ENCODE data around the gene CERK. TPM values are rescaled to one million over a fixed set of nuclear protein-coding genes. Genes with fewer than 3 reads are reported as not detected.

CERK gene
- total RNA-seq, 1 experiment from 2014 or later = 11.6 TPM

- Mint-ChIP-seq H3K27ac (ENCODE audit: low read depth, unreplicated experiment) (no peak overlapping the region), H3K36me3 (ENCODE audit: insufficient read depth, unreplicated experiment) (peaks cover 11% of the 10 kb centered on the region), H3K4me1 (ENCODE audit: insufficient read depth, unreplicated experiment) (peaks cover 22% of the 10 kb centered on the region), H3K4me3 (ENCODE audit: unreplicated experiment) (no peak overlapping the region), H3K9me3 (ENCODE audit: unreplicated experiment) (no peaks in the 10 kb centered on the region), H3K27me3 (ENCODE audit: insufficient read depth, unreplicated experiment) (no peaks in the 10 kb centered on the region)
- TF ChIP-seq CTCF (IDR thresholded peaks at IDR 0.05; ENCODE audit: unreplicated experiment) = no peak
- ChIA-PET CTCF (interaction anchor here (0.8 kb wide), 1 partner anchor 170 kb away, joined by 4 read pairs; no protein-coding TSS in a partner anchor), POLR2A (no interaction called here)
- no TSS peak for BruUV-seq (replicated peaks)
- no peak for DNase-seq (ENCODE audit: unreplicated experiment)
- intact Hi-C loops (cut with micrococcal nuclease) = loop anchor here (5.0 kb wide), 1 partner anchor 100 kb away; no protein-coding TSS in a partner anchor
Measured at GRCh38 chr22:46662226-46662625, 75.8 kb downstream of the CERK start.

GRCh38 chr22:46661221-46661851, 76.7 kb downstream of the CERK start:
- no TSS peak for BruUV-seq (replicated peaks)
- peaks cover 22% of the 10 kb centered on the region for H3K4me1 Mint-ChIP-seq (ENCODE audit: insufficient read depth, unreplicated experiment)
- H3K9me3 Mint-ChIP-seq (ENCODE audit: unreplicated experiment) = no peaks in the 10 kb centered on the region
- ChIA-PET CTCF (interaction anchor here (1.6 kb wide), 1 partner anchor 98 kb away, joined by 6 read pairs; no protein-coding TSS in a partner anchor), POLR2A (interaction anchor here (0.6 to 0.8 kb wide), 2 partner anchors 8 to 123 kb away, joined by 3 to 6 read pairs; no protein-coding TSS in a partner anchor)
- peaks cover 11% of the 10 kb centered on the region for H3K36me3 Mint-ChIP-seq (ENCODE audit: insufficient read depth, unreplicated experiment)
- H3K27me3 Mint-ChIP-seq (ENCODE audit: insufficient read depth, unreplicated experiment) = no peaks in the 10 kb centered on the region
- TF ChIP-seq CTCF (IDR thresholded peaks at IDR 0.05; ENCODE audit: unreplicated experiment) = no peak
- H3K4me3 Mint-ChIP-seq (ENCODE audit: unreplicated experiment) = no peak overlapping the region
- DNase-seq (ENCODE audit: unreplicated experiment) = peak; percentile 91
- H3K27ac Mint-ChIP-seq (ENCODE audit: low read depth, unreplicated experiment) = peak overlapping the region; percentile 61
- intact Hi-C loops (cut with micrococcal nuclease) = loop anchor here (5.0 kb wide), 1 partner anchor 99 kb away; no protein-coding TSS in a partner anchor

- TF ChIP-seq CTCF (IDR thresholded peaks at IDR 0.05; ENCODE audit: unreplicated experiment) = no peak
- H3K27me3 Mint-ChIP-seq (ENCODE audit: insufficient read depth, unreplicated experiment) = no peaks in the 10 kb centered on the region
- H3K27ac Mint-ChIP-seq (ENCODE audit: low read depth, unreplicated experiment) = peak overlapping the region; percentile 61
- H3K9me3 Mint-ChIP-seq (ENCODE audit: unreplicated experiment) = no peaks in the 10 kb centered on the region
- no peak overlapping the region for H3K4me3 Mint-ChIP-seq (ENCODE audit: unreplicated experiment)
- ChIA-PET POLR2A (interaction anchor here (0.6 to 0.8 kb wide), 3 partner anchors 8 to 122 kb away, joined by 3 to 6 read pairs (median 3); no protein-coding TSS in a partner anchor), CTCF (interaction anchor here (1.6 kb wide), 1 partner anchor 97 kb away, joined by 6 read pairs; no protein-coding TSS in a partner anchor)
- intact Hi-C loops (cut with micrococcal nuclease) = loop anchor here (5.0 kb wide), 1 partner anchor 98 kb away; no protein-coding TSS in a partner anchor
- BruUV-seq (replicated peaks) = no TSS peak
- peaks cover 22% of the 10 kb centered on the region for H3K4me1 Mint-ChIP-seq (ENCODE audit: insufficient read depth, unreplicated experiment)
- DNase-seq (ENCODE audit: unreplicated experiment) = peak; percentile 58
- peaks cover 11% of the 10 kb centered on the region for H3K36me3 Mint-ChIP-seq (ENCODE audit: insufficient read depth, unreplicated experiment)
Measured at GRCh38 chr22:46660604-46661201, 77.3 kb downstream of the CERK start.

GRCh38 chr22:46659791-46660186, 78.3 kb downstream of the CERK start:
- intact Hi-C loops (cut with micrococcal nuclease) = loop anchor here (5.0 kb wide), 1 partner anchor 97 kb away; no protein-coding TSS in a partner anchor
- H3K27ac Mint-ChIP-seq (ENCODE audit: low read depth, unreplicated experiment) = no peak overlapping the region
- TF ChIP-seq CTCF (IDR thresholded peaks at IDR 0.05; ENCODE audit: unreplicated experiment) = no peak
- BruUV-seq (replicated peaks) = no TSS peak
- no peak for DNase-seq (ENCODE audit: unreplicated experiment)
- no peaks in the 10 kb centered on the region for H3K27me3 Mint-ChIP-seq (ENCODE audit: insufficient read depth, unreplicated experiment)
- H3K4me3 Mint-ChIP-seq (ENCODE audit: unreplicated experiment) = no peak overlapping the region
- ChIA-PET CTCF (interaction anchor here (0.5 to 1.6 kb wide), 3 partner anchors 59 to 113 kb away, joined by 3 to 6 read pairs (median 5); no protein-coding TSS in a partner anchor), POLR2A (interaction anchor here (0.6 kb wide), 1 partner anchor 94 kb away, joined by 3 read pairs; no protein-coding TSS in a partner anchor)
- H3K36me3 Mint-ChIP-seq (ENCODE audit: insufficient read depth, unreplicated experiment) = peaks cover 11% of the 10 kb centered on the region
- no peaks in the 10 kb centered on the region for H3K9me3 Mint-ChIP-seq (ENCODE audit: unreplicated experiment)
- H3K4me1 Mint-ChIP-seq (ENCODE audit: insufficient read depth, unreplicated experiment) = peaks cover 29% of the 10 kb centered on the region

Measured in MCF 10A (cell line).